Measurements from ENCODE around the gene LTBP3. TPM values are rescaled to one million over a fixed set of nuclear protein-coding genes. Genes with fewer than 3 reads are reported as not detected.
A peak's percentile ranks its signal among the peaks of the same experiment; 100 is the strongest.

LTBP3 gene
- total and polyA plus RNA-seq, 2 of the 13 experiments (the other 11 are each of a cell fraction or from before 2014, with no cell fraction given): 12.2 to 68.1 TPM

DNA sequence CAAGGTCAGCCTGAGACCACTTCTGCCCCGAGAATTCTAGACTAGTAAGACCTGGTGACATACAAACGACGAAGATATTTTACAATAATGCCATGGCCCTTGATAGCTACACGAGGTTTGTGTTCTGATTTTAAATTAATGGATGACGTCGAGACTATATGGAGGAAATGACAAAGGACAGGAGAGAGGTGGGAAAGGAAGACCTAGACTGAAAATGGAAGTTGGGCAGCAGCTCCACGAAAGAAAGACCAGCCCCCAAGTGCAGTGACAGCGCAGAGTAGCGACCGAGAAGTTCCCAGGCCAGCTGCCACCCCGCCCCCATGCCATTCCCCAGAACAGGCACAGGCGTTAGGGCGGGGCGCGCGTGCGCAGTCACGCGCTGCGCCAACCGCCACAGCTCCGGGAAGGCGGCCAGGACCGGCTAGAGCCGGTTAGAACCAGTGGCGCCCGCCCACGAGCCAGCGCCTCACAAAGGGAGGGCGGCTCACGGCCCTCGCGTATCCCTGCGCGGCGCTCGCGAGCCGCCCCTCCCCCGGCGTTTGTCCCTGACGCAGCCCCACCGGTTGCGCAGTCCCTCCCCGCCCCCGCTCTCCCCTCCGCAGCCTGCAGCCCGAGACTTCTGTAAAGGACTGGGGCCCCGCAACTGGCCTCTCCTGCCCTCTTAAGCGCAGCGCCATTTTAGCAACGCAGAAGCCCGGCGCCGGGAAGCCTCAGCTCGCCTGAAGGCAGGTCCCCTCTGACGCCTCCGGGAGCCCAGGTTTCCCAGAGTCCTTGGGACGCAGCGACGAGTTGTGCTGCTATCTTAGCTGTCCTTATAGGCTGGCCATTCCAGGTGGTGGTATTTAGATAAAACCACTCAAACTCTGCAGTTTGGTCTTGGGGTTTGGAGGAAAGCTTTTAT lies 60.8 kb downstream of the LTBP3 start (continued):
- TF ChIP-seq ZFP90 (CRISPR knock-in tag; IDR thresholded peaks at IDR 0.05; ENCODE audit: borderline replicate concordance): peak; percentile 32; the same call in 1 of the 2 replicates
- peak; percentile 66 for TF ChIP-seq KDM2A (CRISPR knock-in tag; IDR thresholded peaks at IDR 0.05; ENCODE audit: borderline replicate concordance, low read depth)
- no peak for TF ChIP-seq FOXP1 (IDR thresholded peaks at IDR 0.05)
- no peak for TF ChIP-seq FOXP1 (CRISPR knock-in tag; IDR thresholded peaks at IDR 0.05)
- 0 out of 2 replicates have a peak, but pooled peaks have one; percentile 41 for TF ChIP-seq ATF1 (CRISPR knock-in tag; IDR thresholded peaks at IDR 0.05)
- TF ChIP-seq BCL3 (CRISPR knock-in tag; IDR thresholded peaks at IDR 0.05): peak; percentile 68; the same call in 1 of the 2 replicates
- TF ChIP-seq, protein P1, sequence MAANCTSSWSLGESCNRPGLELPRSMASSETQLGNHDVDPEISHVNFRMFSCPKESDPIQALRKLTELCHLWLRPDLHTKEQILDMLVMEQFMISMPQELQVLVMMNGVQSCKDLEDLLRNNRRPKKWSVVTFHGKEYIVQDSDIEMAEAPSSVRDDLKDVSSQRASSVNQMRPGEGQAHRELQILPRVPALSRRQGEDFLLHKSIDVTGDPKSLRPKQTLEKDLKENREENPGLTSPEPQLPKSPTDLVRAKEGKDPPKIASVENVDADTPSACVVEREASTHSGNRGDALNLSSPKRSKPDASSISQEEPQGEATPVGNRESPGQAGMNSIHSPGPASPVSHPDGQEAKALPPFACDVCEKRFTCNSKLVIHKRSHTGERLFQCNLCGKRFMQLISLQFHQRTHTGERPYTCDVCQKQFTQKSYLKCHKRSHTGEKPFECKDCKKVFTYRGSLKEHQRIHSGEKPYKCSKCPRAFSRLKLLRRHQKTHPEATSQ (CRISPR knock-in tag; IDR thresholded peaks at IDR 0.05; ENCODE audit: borderline replicate concordance): peak; percentile 57; the same call in 1 of the 2 replicates
- TF ChIP-seq, protein P2, sequence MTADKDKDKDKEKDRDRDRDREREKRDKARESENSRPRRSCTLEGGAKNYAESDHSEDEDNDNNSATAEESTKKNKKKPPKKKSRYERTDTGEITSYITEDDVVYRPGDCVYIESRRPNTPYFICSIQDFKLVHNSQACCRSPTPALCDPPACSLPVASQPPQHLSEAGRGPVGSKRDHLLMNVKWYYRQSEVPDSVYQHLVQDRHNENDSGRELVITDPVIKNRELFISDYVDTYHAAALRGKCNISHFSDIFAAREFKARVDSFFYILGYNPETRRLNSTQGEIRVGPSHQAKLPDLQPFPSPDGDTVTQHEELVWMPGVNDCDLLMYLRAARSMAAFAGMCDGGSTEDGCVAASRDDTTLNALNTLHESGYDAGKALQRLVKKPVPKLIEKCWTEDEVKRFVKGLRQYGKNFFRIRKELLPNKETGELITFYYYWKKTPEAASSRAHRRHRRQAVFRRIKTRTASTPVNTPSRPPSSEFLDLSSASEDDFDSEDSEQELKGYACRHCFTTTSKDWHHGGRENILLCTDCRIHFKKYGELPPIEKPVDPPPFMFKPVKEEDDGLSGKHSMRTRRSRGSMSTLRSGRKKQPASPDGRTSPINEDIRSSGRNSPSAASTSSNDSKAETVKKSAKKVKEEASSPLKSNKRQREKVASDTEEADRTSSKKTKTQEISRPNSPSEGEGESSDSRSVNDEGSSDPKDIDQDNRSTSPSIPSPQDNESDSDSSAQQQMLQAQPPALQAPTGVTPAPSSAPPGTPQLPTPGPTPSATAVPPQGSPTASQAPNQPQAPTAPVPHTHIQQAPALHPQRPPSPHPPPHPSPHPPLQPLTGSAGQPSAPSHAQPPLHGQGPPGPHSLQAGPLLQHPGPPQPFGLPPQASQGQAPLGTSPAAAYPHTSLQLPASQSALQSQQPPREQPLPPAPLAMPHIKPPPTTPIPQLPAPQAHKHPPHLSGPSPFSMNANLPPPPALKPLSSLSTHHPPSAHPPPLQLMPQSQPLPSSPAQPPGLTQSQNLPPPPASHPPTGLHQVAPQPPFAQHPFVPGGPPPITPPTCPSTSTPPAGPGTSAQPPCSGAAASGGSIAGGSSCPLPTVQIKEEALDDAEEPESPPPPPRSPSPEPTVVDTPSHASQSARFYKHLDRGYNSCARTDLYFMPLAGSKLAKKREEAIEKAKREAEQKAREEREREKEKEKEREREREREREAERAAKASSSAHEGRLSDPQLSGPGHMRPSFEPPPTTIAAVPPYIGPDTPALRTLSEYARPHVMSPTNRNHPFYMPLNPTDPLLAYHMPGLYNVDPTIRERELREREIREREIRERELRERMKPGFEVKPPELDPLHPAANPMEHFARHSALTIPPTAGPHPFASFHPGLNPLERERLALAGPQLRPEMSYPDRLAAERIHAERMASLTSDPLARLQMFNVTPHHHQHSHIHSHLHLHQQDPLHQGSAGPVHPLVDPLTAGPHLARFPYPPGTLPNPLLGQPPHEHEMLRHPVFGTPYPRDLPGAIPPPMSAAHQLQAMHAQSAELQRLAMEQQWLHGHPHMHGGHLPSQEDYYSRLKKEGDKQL (CRISPR knock-in tag; IDR thresholded peaks at IDR 0.05; ENCODE audit: low read depth): no peak
- TF ChIP-seq CEBPZ (IDR thresholded peaks at IDR 0.05; ENCODE audit: low read length): no peak
- TF ChIP-seq, protein P3, sequence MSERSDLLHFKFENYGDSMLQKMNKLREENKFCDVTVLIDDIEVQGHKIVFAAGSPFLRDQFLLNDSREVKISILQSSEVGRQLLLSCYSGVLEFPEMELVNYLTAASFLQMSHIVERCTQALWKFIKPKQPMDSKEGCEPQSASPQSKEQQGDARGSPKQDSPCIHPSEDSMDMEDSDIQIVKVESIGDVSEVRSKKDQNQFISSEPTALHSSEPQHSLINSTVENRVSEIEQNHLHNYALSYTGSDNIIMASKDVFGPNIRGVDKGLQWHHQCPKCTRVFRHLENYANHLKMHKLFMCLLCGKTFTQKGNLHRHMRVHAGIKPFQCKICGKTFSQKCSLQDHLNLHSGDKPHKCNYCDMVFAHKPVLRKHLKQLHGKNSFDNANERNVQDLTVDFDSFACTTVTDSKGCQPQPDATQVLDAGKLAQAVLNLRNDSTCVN (CRISPR knock-in tag; IDR thresholded peaks at IDR 0.05; ENCODE audit: borderline replicate concordance): peak; percentile 95
